Measurements from ENCODE around the gene MOGAT1.

DNA sequence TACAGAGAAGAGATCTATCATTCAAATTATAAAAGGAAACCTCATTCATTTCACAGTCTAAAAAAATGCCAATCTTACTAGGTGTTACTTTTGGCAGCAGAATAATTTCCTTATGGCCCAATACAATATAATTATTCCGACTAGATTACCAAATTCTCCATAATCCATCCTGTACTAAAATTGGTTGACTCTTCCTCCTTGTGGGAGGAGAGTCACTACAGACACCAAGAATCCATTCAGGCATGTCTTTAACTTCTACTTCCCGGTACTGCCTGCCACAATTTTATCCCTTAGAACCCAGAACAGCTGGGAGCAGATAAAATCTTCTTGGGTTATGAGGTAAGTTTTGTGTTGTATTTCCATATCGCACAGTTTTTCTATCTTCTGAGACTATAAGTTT lies 25.4 kb upstream of the MOGAT1 start:
- TF ChIP-seq POLR2A (IDR thresholded peaks at IDR 0.05) (no peak), CTCF (IDR thresholded peaks at IDR 0.05) (no peak), EP300 (IDR thresholded peaks at IDR 0.05) (no peak)
